B cell (primary cell): ENCODE results near the gene NEXMIF. TPM values are rescaled to one million over a fixed set of nuclear protein-coding genes. Genes with fewer than 3 reads are reported as not detected.

Experiments used
- ATAC-seq: fragments of 200-7000 bp; cut with Tn5 transposase; one replicate; pipeline ENCODE4 v1.10.0; 2021; ENCODE audit warnings: low read depth, mild to moderate bottlenecking, moderate number of reproducible peaks, moderate library complexity
- CTCF ChIA-PET: fragments of 350-600 bp; sonication (Branson Sonifier 250); formaldehyde crosslinking; loops from one replicate; lab custom pipeline; 2021; ENCODE audit warnings: antibody characterized with exemption, inconsistent platforms; lab: Charles Lee
- POLR2A ChIA-PET: fragments of 350-600 bp; sonication (Branson Sonifier 250); formaldehyde crosslinking; loops from one replicate; lab custom pipeline; 2021; ENCODE audit warnings: antibody characterized with exemption; lab: Charles Lee
- DNase-seq: peaks from one replicate; pipeline ENCODE4 v3.0.0; 2013
- H2AFZ ChIP-seq: 2 replicates; pipeline ENCODE4 v1.6.1; 2012; ENCODE audit warnings: mild to moderate bottlenecking, low read depth, low read length; ENCODE audit not compliant: insufficient read depth, poor library complexity, severe bottlenecking
- H3K27ac ChIP-seq, 2 donors: 1 replicate in 1 of 2; 2 replicates in 1 of 2; pipeline ENCODE4 v1.5.1; 2012 to 2013; ENCODE audit warnings: low read length in 2 of 2, mild to moderate bottlenecking in 2 of 2, moderate library complexity in 1 of 2
- H3K27me3 ChIP-seq, 4 experiments: fragments of 200-600 bp in 1 of 4; sonication (generic) in 1 of 4; replicated peaks in 1 of 4; 1 replicate in 2 of 4; 2 replicates in 2 of 4; pipeline versions ENCODE4 v1.6.1 to v1.7.0; 2013 to 2016; ENCODE audit warnings: low read length in 3 of 4, mild to moderate bottlenecking in 2 of 4, mixed read lengths in 1 of 4, moderate library complexity in 1 of 4; ENCODE audit not compliant: insufficient read depth in 4 of 4, control insufficient read depth in 3 of 4; ENCODE audit errors: control extremely low read depth in 1 of 4
- H3K36me3 ChIP-seq, 2 experiments: replicated peaks in 1 of 2; 1 replicate in 1 of 2; 2 replicates in 1 of 2; pipeline versions ENCODE4 v1.6.1 to v1.7.1; 2013; ENCODE audit warnings: low read length in 1 of 2; ENCODE audit not compliant: insufficient read depth in 2 of 2, control insufficient read depth in 1 of 2; ENCODE audit errors: control extremely low read depth in 1 of 2, extremely low read depth in 1 of 2
- H3K4me1 ChIP-seq, 2 donors: fragments of 200-600 bp in 1 of 2; sonication (generic) in 1 of 2; 1 replicate in 1 of 2; 2 replicates in 1 of 2; pipeline versions ENCODE4 v1.5.1 to v1.6.1; 2013 to 2017; ENCODE audit warnings: low read length in 2 of 2; ENCODE audit not compliant: control insufficient read depth in 2 of 2, insufficient read depth in 2 of 2
- H3K4me2 ChIP-seq: replicated peaks from 2 replicates; pipeline ENCODE3; 2012; ENCODE audit warnings: mild to moderate bottlenecking, low read depth, low read length; ENCODE audit not compliant: poor library complexity, severe bottlenecking
- H3K4me3 ChIP-seq, 5 experiments: fragments of 200-600 bp in 1 of 5; sonication (generic) in 1 of 5; 1 replicate in 3 of 5; 2 replicates in 2 of 5; pipeline versions ENCODE4 v1.5.1 to v1.7.0; 2011 to 2016; ENCODE audit warnings: low read length in 4 of 5, mild to moderate bottlenecking in 4 of 5, low read depth in 2 of 5, control low read depth in 1 of 5, moderate library complexity in 1 of 5; ENCODE audit not compliant: insufficient read depth in 1 of 5; ENCODE audit errors: control extremely low read depth in 1 of 5, extremely low read depth in 1 of 5
- H3K79me2 ChIP-seq: fragments of 200-600 bp; sonication (generic); one replicate; pipeline ENCODE4 v1.6.0; 2016; ENCODE audit warnings: low read length; ENCODE audit not compliant: control insufficient read depth, insufficient read depth
- H3K9ac ChIP-seq: fragments of 200-600 bp; sonication (generic); 2 replicates; pipeline ENCODE4 v1.6.1; 2017; ENCODE audit warnings: mild to moderate bottlenecking, low read length, moderate library complexity
- H3K9me3 ChIP-seq, 3 donors: one replicate each; pipeline versions ENCODE4 v1.6.1 to v1.7.1; 2013; ENCODE audit warnings: low read length in 2 of 3; ENCODE audit not compliant: control insufficient read depth in 2 of 3, insufficient read depth in 1 of 3; ENCODE audit errors: control extremely low read depth in 1 of 3
- H4K20me1 ChIP-seq: 2 replicates; pipeline ENCODE4 v1.6.0; 2012; ENCODE audit warnings: mild to moderate bottlenecking, low read length; ENCODE audit not compliant: insufficient read depth, control insufficient read depth, poor library complexity, severe bottlenecking
- H3K27ac Mint-ChIP-seq: one replicate; pipeline ENCODE4 v1.8.0; 2021; ENCODE audit warnings: mixed read lengths
- H3K27me3 Mint-ChIP-seq: one replicate; pipeline ENCODE4 v1.8.0; 2021; ENCODE audit warnings: mixed read lengths
- H3K4me1 Mint-ChIP-seq: one replicate; pipeline ENCODE4 v1.8.0; 2021; ENCODE audit warnings: mixed read lengths
- H3K4me3 Mint-ChIP-seq: one replicate; pipeline ENCODE4 v1.8.0; 2021; ENCODE audit warnings: mixed read lengths
- H3K9me3 Mint-ChIP-seq: one replicate; pipeline ENCODE4 v1.8.0; 2022; ENCODE audit warnings: mixed read lengths; ENCODE audit not compliant: insufficient read depth
- EZH2 ChIP-seq: IDR thresholded peaks from 2 replicates; pipeline ENCODE4 v1.6.1; 2012; ENCODE audit warnings: borderline replicate concordance, low read depth, mild to moderate bottlenecking, moderate library complexity, low read length; ENCODE audit not compliant: insufficient read depth, poor library complexity, severe bottlenecking
- WGBS: methylation state at CpG from one replicate; pipeline ENCODE4 v1.1.5; 2013; ENCODE audit warnings: missing lambda C conversion rate; ENCODE audit not compliant: insufficient coverage; 5-methylcytosine and 5-hydroxymethylcytosine counted together
- intact Hi-C: fragments of 100-400 bp; cut with micrococcal nuclease; formaldehyde crosslinking; loops from one replicate; pipeline ENCODE4 v1.10.0; 2022
- polyA plus RNA-seq: library from polyadenylated mRNA; depleted of rRNA; stranded (reverse); fragments of >200 nt; gene quantifications from 2 replicates; pipeline ENCODE4 v1.2.3, GENCODE V29; 2012
- small RNA-seq: library from RNA; depleted of rRNA; stranded (forward); fragments of <200 nt; gene quantifications from one replicate; pipeline ENCODE3, GENCODE V24; 2012; ENCODE audit warnings: low replicate concordance, low read depth; ENCODE audit not compliant: insufficient read length
- total RNA-seq, 2 donors: library from RNA; stranded (reverse); fragments of 120-200 nt in 1 of 2; gene quantifications; 1 replicate in 1 of 2; 2 replicates in 1 of 2; pipeline versions ENCODE4 v1.2.3 to v1.2.4, GENCODE V29; 2013 to 2022
- TF ChIP-seq, protein P1 (sequence below): fragments of 200-600 bp; IDR thresholded peaks from one replicate; pipeline ENCODE4 v1.8.0; 2022; ENCODE audit warnings: antibody characterized with exemption, mild to moderate bottlenecking

The NEXMIF gene
- total and polyA plus RNA-seq, 2 donors (not counting 1 experiment from before 2014, with no cell fraction given): 0.18 to 2.5 TPM

DNA sequence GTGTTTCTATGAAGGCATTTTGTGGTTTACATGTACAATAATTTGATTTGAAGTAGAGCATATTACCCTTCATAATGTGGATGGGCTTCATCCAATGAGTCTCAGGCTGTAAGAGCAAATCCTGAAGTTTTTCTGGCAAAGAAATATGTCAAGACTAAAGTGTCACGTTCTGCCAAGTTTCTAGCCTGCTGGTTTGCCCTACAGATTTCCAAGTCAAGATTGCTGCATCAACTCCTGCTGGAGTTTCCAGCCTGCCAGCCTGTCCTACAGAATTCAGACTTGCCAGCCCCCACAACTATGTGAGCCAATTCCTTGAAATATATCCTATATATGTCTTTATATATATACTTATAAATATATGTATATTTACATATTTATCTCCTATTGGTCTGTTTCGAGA lies 240.8 kb downstream of the NEXMIF start:
- no peak for TF ChIP-seq EZH2
- TF ChIP-seq, protein P1, sequence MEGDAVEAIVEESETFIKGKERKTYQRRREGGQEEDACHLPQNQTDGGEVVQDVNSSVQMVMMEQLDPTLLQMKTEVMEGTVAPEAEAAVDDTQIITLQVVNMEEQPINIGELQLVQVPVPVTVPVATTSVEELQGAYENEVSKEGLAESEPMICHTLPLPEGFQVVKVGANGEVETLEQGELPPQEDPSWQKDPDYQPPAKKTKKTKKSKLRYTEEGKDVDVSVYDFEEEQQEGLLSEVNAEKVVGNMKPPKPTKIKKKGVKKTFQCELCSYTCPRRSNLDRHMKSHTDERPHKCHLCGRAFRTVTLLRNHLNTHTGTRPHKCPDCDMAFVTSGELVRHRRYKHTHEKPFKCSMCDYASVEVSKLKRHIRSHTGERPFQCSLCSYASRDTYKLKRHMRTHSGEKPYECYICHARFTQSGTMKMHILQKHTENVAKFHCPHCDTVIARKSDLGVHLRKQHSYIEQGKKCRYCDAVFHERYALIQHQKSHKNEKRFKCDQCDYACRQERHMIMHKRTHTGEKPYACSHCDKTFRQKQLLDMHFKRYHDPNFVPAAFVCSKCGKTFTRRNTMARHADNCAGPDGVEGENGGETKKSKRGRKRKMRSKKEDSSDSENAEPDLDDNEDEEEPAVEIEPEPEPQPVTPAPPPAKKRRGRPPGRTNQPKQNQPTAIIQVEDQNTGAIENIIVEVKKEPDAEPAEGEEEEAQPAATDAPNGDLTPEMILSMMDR: no peak
- no peak overlapping the region for H3K27ac ChIP-seq

More for the DNA sequence above, 240.8 kb downstream of the NEXMIF start:
- Mint-ChIP-seq H3K4me1 (no peaks in the 10 kb centered on the region), H3K27me3 (no peaks in the 10 kb centered on the region), H3K4me3 (no peak overlapping the region), H3K27ac (no peak overlapping the region), H3K9me3 (no peaks in the 10 kb centered on the region)
- Histone ChIP-seq H2AFZ (no peak overlapping the region), H3K4me1 (no peaks in the 10 kb centered on the region), H3K4me2 (no peak overlapping the region), H3K9ac (no peak overlapping the region), H3K4me3 (no peak overlapping the region), H4K20me1 (no peaks in the 10 kb centered on the region), H3K9me3 (no peaks in the 10 kb centered on the region), H3K36me3 (no peaks in the 10 kb centered on the region), H3K27me3 (no peaks in the 10 kb centered on the region), H3K79me2 (no peaks in the 10 kb centered on the region)
- intact Hi-C loops: no loop called here
- ChIA-PET POLR2A (no interaction called here), CTCF (no interaction called here)
- ATAC-seq (no peak), DNase-seq (no peak)
- WGBS: no CpG with 5 or more reads among the region's 2 CpGs

Small RNA genes lying within 50 kb of the gene (small RNA-seq; reads per million reads assigned to genes)
- gene AL139395.1: not detected

Other genes with a start within 250 kb of the NEXMIF start
- 34.7 and 39.1 TPM in 2 replicates for gene ABCB7, start 230.8 kb upstream of the NEXMIF start, total RNA-seq
- 17.8 and 23.0 TPM in 2 replicates for gene ABCB7, start 230.8 kb upstream of the NEXMIF start, polyA plus RNA-seq